ENCODE measurements around the gene RUNDC3A. TPM values are rescaled to one million over a fixed set of nuclear protein-coding genes. Genes with fewer than 3 reads are reported as not detected.

RUNDC3A gene
- total RNA-seq, 2 experiments from 2014 or later: 0.22 TPM; not detected in 1

DNA sequence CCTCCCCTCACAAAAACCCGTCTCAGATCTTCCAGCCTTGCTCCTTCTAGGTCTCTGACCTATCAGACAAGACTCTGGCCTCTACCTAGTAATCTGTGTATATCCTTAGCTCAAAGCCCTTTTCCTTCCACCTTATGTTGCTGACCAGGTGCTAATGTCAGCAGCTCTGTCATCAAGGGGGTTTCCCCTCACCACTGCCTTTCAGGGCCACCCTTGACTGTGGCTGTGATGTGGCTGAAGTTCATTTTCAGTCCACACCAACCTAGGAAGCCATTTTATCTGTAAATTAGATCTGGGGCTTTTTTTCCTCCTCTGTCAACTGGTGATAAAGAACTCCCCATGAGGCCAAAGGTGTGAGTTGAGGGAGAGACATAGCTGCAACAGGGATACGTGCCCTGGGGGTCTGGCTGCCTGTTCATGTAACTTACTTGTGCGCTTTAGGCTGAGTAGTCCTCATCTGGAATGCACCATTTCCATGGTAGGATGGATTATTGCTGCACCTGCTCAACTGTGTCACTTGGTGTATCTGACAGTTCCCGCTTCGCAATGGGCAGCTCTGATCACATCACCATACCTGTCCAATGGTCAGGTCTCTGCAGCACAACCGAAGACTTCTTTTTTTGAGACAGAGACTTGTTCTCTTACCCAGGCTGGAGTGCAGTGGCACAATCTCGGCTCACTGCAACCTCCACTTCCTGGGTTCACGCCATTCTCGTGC lies 14.7 kb upstream of the RUNDC3A start:
- DNase-seq (peak; percentile 32), ATAC-seq (peak; percentile 75)
- intact Hi-C loops (cut with micrococcal nuclease): no loop called here
- Mint-ChIP-seq H3K9me3 (no peaks in the 10 kb centered on the region), H3K36me3 (ENCODE audit: low read depth) (no peaks in the 10 kb centered on the region), H3K27ac (no peak overlapping the region), H3K27me3 (peaks cover 3% of the 10 kb centered on the region), H3K4me3 (no peak overlapping the region), H3K4me1 (ENCODE audit: low read depth) (peaks cover 2% of the 10 kb centered on the region)
- CTCF ChIA-PET: interaction anchor here (1.0 kb wide), 1 partner anchor 14 kb away, joined by 5 read pairs; no protein-coding TSS in a partner anchor
- POLR2A ChIA-PET: no interaction called here
- TF ChIP-seq, protein P1, sequence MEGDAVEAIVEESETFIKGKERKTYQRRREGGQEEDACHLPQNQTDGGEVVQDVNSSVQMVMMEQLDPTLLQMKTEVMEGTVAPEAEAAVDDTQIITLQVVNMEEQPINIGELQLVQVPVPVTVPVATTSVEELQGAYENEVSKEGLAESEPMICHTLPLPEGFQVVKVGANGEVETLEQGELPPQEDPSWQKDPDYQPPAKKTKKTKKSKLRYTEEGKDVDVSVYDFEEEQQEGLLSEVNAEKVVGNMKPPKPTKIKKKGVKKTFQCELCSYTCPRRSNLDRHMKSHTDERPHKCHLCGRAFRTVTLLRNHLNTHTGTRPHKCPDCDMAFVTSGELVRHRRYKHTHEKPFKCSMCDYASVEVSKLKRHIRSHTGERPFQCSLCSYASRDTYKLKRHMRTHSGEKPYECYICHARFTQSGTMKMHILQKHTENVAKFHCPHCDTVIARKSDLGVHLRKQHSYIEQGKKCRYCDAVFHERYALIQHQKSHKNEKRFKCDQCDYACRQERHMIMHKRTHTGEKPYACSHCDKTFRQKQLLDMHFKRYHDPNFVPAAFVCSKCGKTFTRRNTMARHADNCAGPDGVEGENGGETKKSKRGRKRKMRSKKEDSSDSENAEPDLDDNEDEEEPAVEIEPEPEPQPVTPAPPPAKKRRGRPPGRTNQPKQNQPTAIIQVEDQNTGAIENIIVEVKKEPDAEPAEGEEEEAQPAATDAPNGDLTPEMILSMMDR (IDR thresholded peaks at IDR 0.05): no peak

DNA sequence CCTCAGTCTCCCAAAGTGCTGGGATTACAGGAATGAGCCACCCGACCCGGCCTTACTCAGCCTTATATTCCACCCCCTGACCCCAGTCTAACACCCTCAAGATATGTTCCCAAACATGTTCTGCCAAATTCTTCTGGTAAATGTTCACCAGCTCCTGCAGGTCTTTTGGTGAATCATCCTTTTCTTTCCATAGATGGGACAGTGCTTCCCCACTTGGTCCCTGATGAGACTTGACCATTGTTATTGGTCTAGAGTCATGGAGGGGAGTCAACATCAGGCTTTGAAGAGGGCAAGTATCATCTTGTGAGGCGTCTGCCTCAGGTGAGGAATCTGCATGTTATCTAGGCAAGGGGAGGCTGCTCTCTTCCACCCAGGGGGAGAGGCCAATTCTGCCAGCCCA lies 10.4 kb upstream of the RUNDC3A start:
- DNase-seq (no peak), ATAC-seq (no peak)
- Mint-ChIP-seq H3K4me1 (ENCODE audit: low read depth) (peaks cover 2% of the 10 kb centered on the region), H3K27ac (no peak overlapping the region), H3K4me3 (no peak overlapping the region), H3K27me3 (peaks cover 10% of the 10 kb centered on the region), H3K36me3 (ENCODE audit: low read depth) (no peaks in the 10 kb centered on the region), H3K9me3 (no peaks in the 10 kb centered on the region)
- intact Hi-C loops (cut with micrococcal nuclease): no loop called here
- TF ChIP-seq, protein P1 (IDR thresholded peaks at IDR 0.05): no peak
- CTCF ChIA-PET: no interaction called here
- POLR2A ChIA-PET: no interaction called here

DNA sequence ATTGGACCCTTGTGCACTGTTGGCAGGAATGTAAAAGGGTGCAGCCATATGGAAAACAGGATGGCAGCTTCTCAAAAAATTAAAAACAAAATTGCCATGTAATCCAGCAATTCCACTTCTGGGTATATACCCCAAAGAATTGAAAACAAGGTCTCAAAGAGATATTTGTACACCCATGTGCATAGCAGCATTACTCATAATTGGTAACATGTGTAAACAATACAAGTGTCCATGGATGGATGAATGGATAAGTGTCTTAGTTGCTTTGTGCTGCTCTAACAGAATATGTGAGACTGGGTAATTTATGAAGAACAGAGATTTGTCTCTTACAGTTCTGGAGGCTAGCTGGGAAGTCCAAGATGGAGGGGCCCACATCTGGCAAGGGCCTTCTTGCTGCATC lies 3.8 kb upstream of the RUNDC3A start:
- ChIA-PET POLR2A (no interaction called here), CTCF (interaction anchor here (1.0 kb wide), 1 partner anchor 41 kb away, joined by 4 read pairs; the partner anchor contains the start of gene GRN)
- TF ChIP-seq, protein P1 (IDR thresholded peaks at IDR 0.05): no peak
- no peak overlapping the region for H3K4me3 Mint-ChIP-seq
- no peaks in the 10 kb centered on the region for H3K36me3 Mint-ChIP-seq (ENCODE audit: low read depth)
- intact Hi-C loops (cut with micrococcal nuclease): no loop called here
- peaks cover 8% of the 10 kb centered on the region for H3K4me1 Mint-ChIP-seq (ENCODE audit: low read depth)
- H3K27ac Mint-ChIP-seq: no peak overlapping the region
- peaks cover 25% of the 10 kb centered on the region for H3K27me3 Mint-ChIP-seq
- DNase-seq: no peak
- ATAC-seq: no peak
- no peaks in the 10 kb centered on the region for H3K9me3 Mint-ChIP-seq

DNA sequence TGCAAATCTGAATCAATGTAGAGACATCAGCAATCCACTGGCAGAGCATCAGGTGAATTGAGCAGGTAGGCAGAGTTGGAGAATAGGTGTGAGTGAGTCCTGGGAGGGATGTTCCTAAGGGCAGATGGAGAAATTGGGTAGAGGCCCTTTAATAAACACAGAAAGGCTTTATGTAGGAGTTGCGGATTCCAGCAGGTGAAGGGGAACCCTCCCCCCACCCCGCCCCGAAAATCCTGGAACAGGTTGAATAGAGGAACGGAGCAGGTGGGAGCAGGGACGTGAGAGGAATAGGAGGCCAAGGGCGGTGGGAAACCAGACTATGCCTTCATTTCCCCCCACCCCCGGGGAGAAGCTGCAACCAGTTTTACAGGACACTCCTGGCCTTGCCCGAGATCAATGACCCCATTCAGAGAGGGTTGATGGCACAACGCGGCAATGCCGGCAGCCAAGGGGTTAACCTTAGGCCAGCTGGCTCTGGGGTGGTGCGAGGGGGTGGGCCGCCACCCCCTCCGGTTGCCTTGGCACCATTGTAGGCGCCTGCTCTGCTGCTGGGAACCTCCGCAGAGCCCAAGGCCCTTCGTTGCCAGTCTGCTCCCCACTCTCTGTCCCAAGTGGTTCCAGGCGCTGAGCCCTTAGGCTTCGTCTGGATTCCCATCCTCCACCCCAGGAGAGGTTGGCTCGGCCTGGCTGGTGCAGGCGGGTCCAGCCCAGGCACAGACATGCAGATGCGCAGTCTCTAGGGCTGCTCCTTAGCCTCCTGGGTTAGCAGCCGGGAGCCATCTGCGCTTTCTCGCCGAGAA lies 814 bp upstream of the RUNDC3A start:
- CTCF ChIA-PET: interaction anchor here (0.8 kb wide), 1 partner anchor 9 kb away, joined by 4 read pairs; no protein-coding TSS in a partner anchor
- ATAC-seq (peak; percentile 27), DNase-seq (no peak)
- POLR2A ChIA-PET: interaction anchor here (1.0 to 1.2 kb wide), 2 partner anchors 9 to 24 kb away, joined by 3 read pairs; no protein-coding TSS in a partner anchor
- TF ChIP-seq, protein P1 (IDR thresholded peaks at IDR 0.05): no peak
- intact Hi-C loops (cut with micrococcal nuclease): no loop called here
- peaks cover 19% of the 10 kb centered on the region for H3K27me3 Mint-ChIP-seq
- H3K36me3 Mint-ChIP-seq (ENCODE audit: low read depth): no peaks in the 10 kb centered on the region
- H3K27ac Mint-ChIP-seq: no peak overlapping the region
- H3K9me3 Mint-ChIP-seq: no peaks in the 10 kb centered on the region
- peak overlapping the region; percentile 18 for H3K4me3 Mint-ChIP-seq
- H3K4me1 Mint-ChIP-seq (ENCODE audit: low read depth): peaks cover 9% of the 10 kb centered on the region
